IPS DF 6.9 (cell line): ENCODE data around the gene TMC8.

Experiments used
- DNase-seq: peaks from one replicate; pipeline ENCODE4 v3.0.0-alpha.2; 2013; ENCODE audit warnings: low read depth, low spot score
- H3K27ac ChIP-seq: one replicate; pipeline ENCODE4 v1.5.1; 2013; ENCODE audit warnings: low read length, control low read depth
- H3K27me3 ChIP-seq: 2 replicates; pipeline ENCODE4 v1.6.1; 2013; ENCODE audit warnings: mild to moderate bottlenecking, low read length; ENCODE audit not compliant: control insufficient read depth, insufficient read depth
- H3K36me3 ChIP-seq: 2 replicates; pipeline ENCODE4 v1.6.1; 2013; ENCODE audit warnings: low read length; ENCODE audit not compliant: control insufficient read depth, insufficient read depth
- H3K4me1 ChIP-seq: 2 replicates; pipeline ENCODE4 v1.6.1; 2013; ENCODE audit warnings: low read length; ENCODE audit not compliant: control insufficient read depth, insufficient read depth
- H3K4me3 ChIP-seq: 2 replicates; pipeline ENCODE4 v1.5.1; 2013; ENCODE audit warnings: mild to moderate bottlenecking, low read length
- H3K9me3 ChIP-seq: 2 replicates; pipeline ENCODE4 v1.6.1; 2013; ENCODE audit warnings: low read length, inconsistent platforms; ENCODE audit not compliant: control insufficient read depth, insufficient read depth
- WGBS: extraction: QIAGEN DNeasy Blood & Tissue Kit; methylation state at CpG from one replicate; pipeline ENCODE4 v1.1.7; 2013; ENCODE audit warnings: mixed read lengths, missing lambda C conversion rate; ENCODE audit not compliant: insufficient read length, insufficient coverage; 5-methylcytosine and 5-hydroxymethylcytosine counted together

Gene TMC8

GRCh38 chr17:78096093-78096492, 34.5 kb upstream of the TMC8 start:
- H3K27ac ChIP-seq = no peak overlapping the region
- no CpG with 5 or more reads among the region's 9 CpGs for WGBS
- H3K27me3 ChIP-seq = no peaks in the 10 kb centered on the region
- peaks cover 3% of the 10 kb centered on the region; the same call in 1 of the 2 replicates for H3K9me3 ChIP-seq
- H3K4me3 ChIP-seq = no peak overlapping the region
- H3K4me1 ChIP-seq = no peaks in the 10 kb centered on the region
- no peak for DNase-seq
- peaks cover 58% of the 10 kb centered on the region for H3K36me3 ChIP-seq

DNA sequence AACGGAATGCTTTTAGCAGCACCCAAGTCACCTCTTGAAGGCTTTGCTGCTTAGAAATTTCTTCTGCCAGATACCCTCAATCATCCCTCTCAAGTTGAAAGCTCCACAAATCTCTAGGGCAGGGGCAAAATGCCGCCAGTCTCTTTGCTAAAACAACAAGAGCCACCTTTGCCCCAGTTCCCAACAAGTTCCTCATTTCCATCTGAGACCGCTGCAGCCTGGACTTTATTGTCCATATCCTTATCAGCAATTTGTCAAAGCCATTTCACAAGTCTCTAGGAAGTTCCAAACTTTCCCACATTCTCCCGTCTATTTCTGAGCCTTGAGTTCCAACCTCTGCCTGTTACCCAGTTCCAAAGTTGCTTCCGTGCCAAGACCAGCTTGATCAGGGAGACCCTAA, 29.5 kb upstream of the TMC8 start:
- peaks cover 3% of the 10 kb centered on the region; the same call in 1 of the 2 replicates for H3K9me3 ChIP-seq
- peaks cover 48% of the 10 kb centered on the region for H3K36me3 ChIP-seq
- WGBS = no CpG with 5 or more reads among the region's 5 CpGs
- no peak overlapping the region for H3K4me3 ChIP-seq
- DNase-seq = no peak
- no peak overlapping the region for H3K27ac ChIP-seq
- H3K27me3 ChIP-seq = no peaks in the 10 kb centered on the region
- no peaks in the 10 kb centered on the region for H3K4me1 ChIP-seq

GRCh38 chr17:78101542-78101941, 29.0 kb upstream of the TMC8 start:
- DNase-seq = no peak
- H3K27me3 ChIP-seq = no peaks in the 10 kb centered on the region
- H3K4me3 ChIP-seq = no peak overlapping the region
- WGBS = no CpG with 5 or more reads among the region's 10 CpGs
- H3K27ac ChIP-seq = no peak overlapping the region
- no peaks in the 10 kb centered on the region for H3K4me1 ChIP-seq
- H3K36me3 ChIP-seq = peaks cover 45% of the 10 kb centered on the region
- H3K9me3 ChIP-seq = peaks cover 3% of the 10 kb centered on the region; the same call in 1 of the 2 replicates

DNA sequence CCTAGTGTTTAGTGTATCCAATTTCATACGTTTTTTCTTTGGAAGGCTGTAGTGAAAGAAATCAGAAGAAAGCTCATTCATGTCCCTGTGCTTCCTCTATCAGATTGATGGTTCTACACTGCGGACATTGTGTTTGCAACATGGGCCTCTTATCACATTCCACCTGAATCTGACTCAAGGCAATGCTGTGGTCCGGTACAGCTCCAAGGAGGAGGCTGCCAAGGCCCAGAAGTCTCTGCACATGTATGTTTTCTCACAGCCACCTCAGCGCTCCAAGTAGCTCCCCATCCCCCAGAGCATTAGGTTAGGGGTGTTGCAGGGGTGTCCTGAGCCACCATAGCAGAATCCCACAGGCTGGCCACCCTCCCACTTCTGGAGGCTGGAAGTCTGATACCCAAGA, 27.3 kb upstream of the TMC8 start:
- Histone ChIP-seq H3K4me3 (no peak overlapping the region), H3K36me3 (peaks cover 30% of the 10 kb centered on the region), H3K9me3 (peaks cover 3% of the 10 kb centered on the region; the same call in 1 of the 2 replicates), H3K27me3 (no peaks in the 10 kb centered on the region), H3K4me1 (no peaks in the 10 kb centered on the region), H3K27ac (no peak overlapping the region)
- no CpG with 5 or more reads among the region's 4 CpGs for WGBS
- no peak for DNase-seq

DNA sequence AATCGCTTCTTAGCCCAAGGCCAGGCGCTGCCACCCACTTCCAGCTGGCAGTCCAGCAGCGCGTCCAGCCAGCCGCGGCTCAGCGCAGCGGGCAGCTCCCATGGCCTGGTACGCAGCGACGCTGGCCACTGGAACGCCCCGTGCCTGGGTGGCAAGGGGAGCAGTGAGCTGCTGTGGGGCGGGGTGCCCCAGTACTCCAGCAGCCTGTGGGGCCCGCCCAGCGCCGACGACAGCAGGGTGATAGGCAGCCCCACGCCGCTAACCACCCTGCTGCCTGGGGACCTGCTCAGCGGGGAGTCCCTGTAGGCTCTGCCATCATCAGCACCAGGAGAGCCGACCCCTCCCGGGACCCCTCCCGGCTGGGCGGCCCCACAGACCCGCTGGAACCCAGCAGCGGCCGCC, 26.0 kb upstream of the TMC8 start:
- H3K36me3 ChIP-seq = peaks cover 22% of the 10 kb centered on the region
- no peak for DNase-seq
- no CpG with 5 or more reads among the region's 28 CpGs for WGBS
- H3K27ac ChIP-seq = no peak overlapping the region
- H3K4me3 ChIP-seq = no peak overlapping the region
- no peaks in the 10 kb centered on the region for H3K4me1 ChIP-seq
- no peaks in the 10 kb centered on the region for H3K27me3 ChIP-seq
- H3K9me3 ChIP-seq = 0 out of 2 replicates have a peak, but pooled peaks cover 2% of the 10 kb centered on the region

DNA sequence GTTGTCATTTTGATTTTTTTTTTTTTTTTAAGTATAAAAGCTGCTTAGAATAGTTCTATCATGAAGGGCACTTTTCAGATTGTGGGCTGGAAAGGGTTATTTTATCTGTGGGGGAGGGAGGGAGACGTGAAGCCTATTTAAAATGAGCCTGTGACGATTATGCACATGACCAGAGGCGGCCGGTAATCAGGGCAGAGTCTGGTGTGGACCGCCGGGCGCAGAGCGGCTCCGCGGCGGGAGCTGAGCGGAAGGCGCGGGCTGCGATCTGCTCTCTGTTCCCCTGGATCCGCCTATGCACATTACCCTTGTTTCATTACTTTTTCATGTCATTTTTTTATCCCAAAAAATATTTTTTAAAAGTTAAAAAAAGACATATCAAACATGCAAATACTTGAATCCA, 25.5 kb upstream of the TMC8 start:
- Histone ChIP-seq H3K4me3 (no peak overlapping the region), H3K36me3 (peaks cover 20% of the 10 kb centered on the region), H3K27ac (no peak overlapping the region), H3K27me3 (no peaks in the 10 kb centered on the region), H3K4me1 (no peaks in the 10 kb centered on the region), H3K9me3 (0 out of 2 replicates have a peak, but pooled peaks cover 2% of the 10 kb centered on the region)
- no peak for DNase-seq
- no CpG with 5 or more reads among the region's 16 CpGs for WGBS

DNA sequence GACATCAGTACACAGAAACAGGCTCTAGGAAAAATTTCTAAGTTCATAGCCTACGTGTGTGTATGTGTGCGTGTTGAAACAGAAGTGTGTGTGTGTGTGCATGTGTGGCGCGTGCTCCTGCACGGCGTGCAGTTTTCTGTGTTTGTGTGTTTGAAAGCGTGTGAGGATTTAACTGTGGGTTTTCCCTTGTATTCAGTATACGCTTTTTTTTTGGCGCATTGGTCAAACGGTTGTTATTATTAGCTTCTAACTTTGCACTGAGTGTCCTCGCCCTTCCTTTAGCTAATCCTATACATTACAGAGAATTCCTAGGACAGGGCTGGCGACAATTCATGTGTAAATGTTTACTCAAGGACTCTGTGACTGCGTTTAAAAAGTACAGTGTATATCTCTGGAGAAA, 25.0 kb upstream of the TMC8 start:
- no peak overlapping the region for H3K27ac ChIP-seq
- no peak overlapping the region for H3K4me3 ChIP-seq
- no peak for DNase-seq
- H3K36me3 ChIP-seq = peaks cover 17% of the 10 kb centered on the region
- WGBS = no CpG with 5 or more reads among the region's 13 CpGs
- no peaks in the 10 kb centered on the region for H3K4me1 ChIP-seq
- H3K9me3 ChIP-seq = no peaks in the 10 kb centered on the region
- no peaks in the 10 kb centered on the region for H3K27me3 ChIP-seq

DNA sequence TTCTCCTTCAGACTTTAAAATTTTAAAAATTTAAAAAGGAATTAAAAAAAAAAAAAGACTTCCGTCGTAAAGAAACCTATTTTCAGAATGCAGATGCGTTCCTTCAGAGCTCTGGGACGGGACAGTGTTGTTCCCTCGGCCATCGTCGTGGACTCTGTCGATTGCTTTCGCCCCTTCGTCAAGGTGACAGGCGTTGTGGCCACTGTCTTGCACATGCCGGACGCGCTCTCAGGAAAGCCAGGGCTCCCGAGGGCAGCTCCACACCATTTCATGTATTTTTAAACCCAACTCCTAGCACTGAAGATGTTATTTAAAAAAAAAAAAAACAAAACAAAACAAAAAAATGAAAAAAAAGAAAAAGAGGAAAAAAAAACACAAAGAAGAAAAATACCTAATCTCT, 24.4 kb upstream of the TMC8 start:
- DNase-seq = no peak
- no peaks in the 10 kb centered on the region for H3K4me1 ChIP-seq
- H3K27me3 ChIP-seq = no peaks in the 10 kb centered on the region
- no peak overlapping the region for H3K27ac ChIP-seq
- WGBS = no CpG with 5 or more reads among the region's 15 CpGs
- no peak overlapping the region for H3K4me3 ChIP-seq
- H3K36me3 ChIP-seq = peaks cover 19% of the 10 kb centered on the region
- H3K9me3 ChIP-seq = no peaks in the 10 kb centered on the region

DNA sequence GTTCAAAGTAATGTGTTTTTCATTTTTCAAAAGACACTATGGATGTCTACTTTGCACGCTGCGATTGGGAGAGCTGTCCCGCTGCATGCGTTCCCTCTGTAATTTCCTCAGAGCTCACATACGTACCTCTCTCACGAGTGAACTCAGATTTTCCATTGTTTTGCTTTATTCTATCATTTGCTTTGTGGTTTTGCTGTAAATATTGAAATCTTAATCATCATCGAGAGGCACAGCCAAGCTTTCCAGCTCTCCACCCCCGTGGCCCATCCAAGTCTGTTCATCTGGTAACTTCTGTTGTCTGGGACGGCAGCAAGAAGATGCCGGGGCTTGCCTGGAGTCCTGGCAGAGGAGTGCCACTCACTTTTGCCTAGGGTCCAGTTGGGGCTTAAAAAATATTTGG, 23.1 kb upstream of the TMC8 start:
- WGBS = no CpG with 5 or more reads among the region's 10 CpGs
- Histone ChIP-seq H3K9me3 (no peaks in the 10 kb centered on the region), H3K27ac (no peak overlapping the region), H3K4me3 (no peak overlapping the region), H3K4me1 (no peaks in the 10 kb centered on the region), H3K27me3 (no peaks in the 10 kb centered on the region), H3K36me3 (peaks cover 16% of the 10 kb centered on the region)
- no peak for DNase-seq

DNA sequence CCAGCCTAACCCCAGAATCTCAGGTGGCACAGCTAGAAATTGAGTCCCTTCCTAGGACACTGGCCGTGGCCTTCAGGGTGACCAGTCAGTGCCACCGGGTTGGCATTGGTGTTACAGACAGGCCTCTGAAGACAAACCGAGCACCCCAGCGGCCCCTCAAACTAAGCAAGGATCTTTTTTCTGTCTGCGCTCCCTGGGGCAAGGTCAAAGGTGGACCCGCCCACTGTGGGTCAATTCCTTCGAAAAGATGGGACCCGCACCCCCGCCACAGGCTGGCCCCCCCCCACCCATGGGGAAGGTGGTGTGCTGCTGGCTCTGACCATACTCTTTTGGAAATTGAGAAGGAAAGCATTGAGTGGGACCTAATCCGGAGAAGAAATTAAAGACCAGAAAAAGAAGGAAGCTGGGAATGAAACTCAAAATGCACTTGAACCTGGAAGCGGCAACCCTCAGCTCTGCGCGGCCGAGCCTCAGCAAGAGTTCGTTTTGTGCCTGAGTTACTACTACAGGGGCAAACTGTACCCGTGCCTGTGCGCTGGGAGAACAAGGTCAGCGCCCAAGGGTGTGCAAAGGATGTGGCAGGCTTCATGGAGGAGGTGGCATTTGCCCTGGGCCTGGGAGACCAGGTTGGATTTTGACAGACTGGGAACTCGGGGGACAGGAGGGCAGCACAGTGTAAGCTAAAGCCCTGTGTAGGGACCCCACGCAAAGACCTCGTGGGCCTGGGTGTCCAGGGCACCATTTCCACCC, 22.4 kb upstream of the TMC8 start:
- Histone ChIP-seq H3K4me1 (no peaks in the 10 kb centered on the region), H3K27ac (no peak overlapping the region), H3K36me3 (peaks cover 15% of the 10 kb centered on the region), H3K9me3 (no peaks in the 10 kb centered on the region), H3K27me3 (no peaks in the 10 kb centered on the region), H3K4me3 (no peak overlapping the region)
- DNase-seq = no peak
- WGBS = no CpG with 5 or more reads among the region's 21 CpGs
